Activated CD4-positive, alpha-beta memory T cell treated with anti-CD3 and anti-CD28 coated beads for 36 hours (primary cell): ENCODE measurements around the gene ATG4A. TPM values are rescaled to one million over a fixed set of nuclear protein-coding genes. Genes with fewer than 3 reads are reported as not detected.

Experiments used
- CTCF ChIA-PET: fragments of 350-600 bp; sonication (Branson Sonifier 250); formaldehyde crosslinking; loops from one replicate; lab custom pipeline; 2021; ENCODE audit warnings: antibody characterized with exemption, inconsistent platforms; lab: Charles Lee
- POLR2A ChIA-PET: fragments of 350-600 bp; sonication (Branson Sonifier 250); formaldehyde crosslinking; loops from one replicate; lab custom pipeline; 2021; ENCODE audit warnings: antibody characterized with exemption; lab: Charles Lee
- DNase-seq: peaks from one replicate; pipeline ENCODE4 v3.0.0-alpha.2; 2020
- H3K27ac Mint-ChIP-seq: one replicate; pipeline ENCODE4 v1.8.0; 2021; ENCODE audit warnings: mixed read lengths
- H3K27me3 Mint-ChIP-seq: one replicate; pipeline ENCODE4 v1.8.0; 2021; ENCODE audit warnings: mixed read lengths
- H3K36me3 Mint-ChIP-seq: one replicate; pipeline ENCODE4 v1.8.0; 2021; ENCODE audit warnings: mixed read lengths
- H3K4me1 Mint-ChIP-seq: one replicate; pipeline ENCODE4 v1.8.0; 2021; ENCODE audit warnings: low read depth, mixed read lengths
- H3K4me3 Mint-ChIP-seq: one replicate; pipeline ENCODE4 v1.8.0; 2021; ENCODE audit warnings: mild to moderate bottlenecking, mixed read lengths
- H3K9me3 Mint-ChIP-seq: one replicate; pipeline ENCODE4 v1.8.0; 2021; ENCODE audit warnings: mixed read lengths
- intact Hi-C: fragments of 100-400 bp; cut with micrococcal nuclease; formaldehyde crosslinking; loops from one replicate; pipeline ENCODE4 v1.15.1; 2023
- total RNA-seq, 2 experiments: library from RNA; stranded (reverse); gene quantifications; one replicate each; pipeline ENCODE4 v1.2.3, GENCODE V29; 2021

Gene ATG4A
- total RNA-seq, 2 experiments from 2014 or later: 8.7 to 9.7 TPM

GRCh38 chrX:108123591-108124366 is 32.2 kb downstream of the ATG4A start:
- POLR2A ChIA-PET: no interaction called here
- Mint-ChIP-seq H3K27me3 (no peaks in the 10 kb centered on the region), H3K9me3 (no peaks in the 10 kb centered on the region), H3K27ac (no peak overlapping the region), H3K4me1 (no peaks in the 10 kb centered on the region), H3K36me3 (peaks cover 6% of the 10 kb centered on the region), H3K4me3 (no peak overlapping the region)
- intact Hi-C loops: no loop called here
- DNase-seq: no peak
- CTCF ChIA-PET: no interaction called here

DNA sequence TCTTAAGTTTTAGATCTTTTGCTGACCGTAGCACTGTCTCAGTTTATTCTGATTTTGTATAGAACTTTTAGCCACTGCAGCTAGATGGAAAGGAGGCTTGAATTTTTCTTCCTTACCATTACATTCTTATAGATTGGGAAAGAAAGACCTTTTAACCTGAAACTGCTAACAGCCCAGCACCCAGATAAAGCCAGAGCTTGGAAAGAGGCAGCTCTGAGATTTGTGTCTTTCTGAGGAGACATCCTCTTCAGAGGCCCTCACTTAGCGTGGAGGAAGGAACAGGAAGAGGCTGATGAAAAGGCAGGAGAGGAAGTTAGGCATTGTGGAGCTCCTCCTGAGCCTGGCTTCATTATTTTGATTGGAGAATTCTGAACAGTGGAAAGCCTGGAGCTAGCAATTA is 35.1 kb downstream of the ATG4A start:
- POLR2A ChIA-PET: no interaction called here
- H3K9me3 Mint-ChIP-seq: no peaks in the 10 kb centered on the region
- no peak overlapping the region for H3K27ac Mint-ChIP-seq
- CTCF ChIA-PET: no interaction called here
- H3K27me3 Mint-ChIP-seq: no peaks in the 10 kb centered on the region
- intact Hi-C loops: no loop called here
- no peak overlapping the region for H3K4me3 Mint-ChIP-seq
- H3K36me3 Mint-ChIP-seq: peaks cover 12% of the 10 kb centered on the region
- no peaks in the 10 kb centered on the region for H3K4me1 Mint-ChIP-seq
- DNase-seq: no peak

- ChIA-PET CTCF (no interaction called here), POLR2A (no interaction called here)
- Mint-ChIP-seq H3K4me3 (no peak overlapping the region), H3K4me1 (no peaks in the 10 kb centered on the region), H3K36me3 (peaks cover 14% of the 10 kb centered on the region), H3K9me3 (no peaks in the 10 kb centered on the region), H3K27me3 (no peaks in the 10 kb centered on the region), H3K27ac (no peak overlapping the region)
- DNase-seq: no peak
- intact Hi-C loops: no loop called here
Measured at GRCh38 chrX:108127152-108127551, 35.6 kb downstream of the ATG4A start.

DNA sequence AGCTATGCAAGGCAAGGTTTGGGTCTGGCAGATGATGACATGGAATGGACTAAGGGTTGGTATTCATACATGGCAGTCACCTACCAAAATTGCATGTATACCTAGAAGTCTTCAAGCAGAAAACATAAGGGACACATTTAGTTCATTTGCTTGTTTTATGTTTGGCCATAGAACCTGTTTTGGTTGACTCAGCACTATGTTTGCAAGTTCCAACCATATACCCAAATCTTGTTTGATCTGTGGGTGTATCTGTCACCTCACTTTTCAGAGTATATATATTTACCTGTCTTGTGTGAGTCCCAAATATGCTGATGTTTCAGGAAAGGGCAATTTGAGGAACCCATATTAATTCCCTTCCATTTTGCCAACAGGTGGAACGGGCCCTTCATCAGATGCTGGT is 39.3 kb downstream of the ATG4A start:
- H3K27ac Mint-ChIP-seq: no peak overlapping the region
- CTCF ChIA-PET: no interaction called here

GRCh38 chrX:108131471-108131870 is 39.9 kb downstream of the ATG4A start:
- H3K36me3 Mint-ChIP-seq: peaks cover 15% of the 10 kb centered on the region
- intact Hi-C loops: no loop called here
- no peak overlapping the region for H3K27ac Mint-ChIP-seq
- ChIA-PET POLR2A (no interaction called here), CTCF (interaction anchor here (0.6 kb wide), 1 partner anchor 518 kb away, joined by 3 read pairs; no protein-coding TSS in a partner anchor)
- H3K9me3 Mint-ChIP-seq: no peaks in the 10 kb centered on the region
- no peak overlapping the region for H3K4me3 Mint-ChIP-seq
- H3K4me1 Mint-ChIP-seq: no peaks in the 10 kb centered on the region
- DNase-seq: no peak
- no peaks in the 10 kb centered on the region for H3K27me3 Mint-ChIP-seq

More for the DNA sequence above, 39.3 kb downstream of the ATG4A start:
- no peak overlapping the region for H3K4me3 Mint-ChIP-seq
- peaks cover 17% of the 10 kb centered on the region for H3K36me3 Mint-ChIP-seq
- no peaks in the 10 kb centered on the region for H3K27me3 Mint-ChIP-seq
- no peak for DNase-seq
- intact Hi-C loops: no loop called here
- H3K9me3 Mint-ChIP-seq: no peaks in the 10 kb centered on the region
- POLR2A ChIA-PET: no interaction called here
- no peaks in the 10 kb centered on the region for H3K4me1 Mint-ChIP-seq

DNA sequence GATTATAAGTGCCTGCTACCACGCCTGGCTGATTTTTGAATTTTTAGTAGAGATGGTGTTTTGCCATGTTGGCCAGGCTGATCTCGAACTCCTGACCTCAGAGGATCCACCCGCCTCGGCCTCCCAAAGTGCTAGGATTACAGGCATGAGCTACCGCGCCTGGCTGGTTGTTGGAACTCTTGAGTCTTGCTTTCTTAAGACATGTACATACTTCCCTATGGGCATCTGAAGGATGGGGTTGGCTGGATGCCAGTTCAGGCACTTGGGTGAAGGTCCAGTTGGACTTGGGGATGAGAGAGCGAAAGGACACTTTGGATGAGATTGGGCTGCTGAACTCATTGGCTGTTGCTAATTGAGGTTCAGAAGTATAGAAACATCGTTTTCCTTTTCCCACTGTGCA is 40.5 kb downstream of the ATG4A start:
- Mint-ChIP-seq H3K27ac (no peak overlapping the region), H3K9me3 (no peaks in the 10 kb centered on the region), H3K4me3 (no peak overlapping the region), H3K36me3 (peaks cover 12% of the 10 kb centered on the region), H3K4me1 (no peaks in the 10 kb centered on the region), H3K27me3 (no peaks in the 10 kb centered on the region)
- CTCF ChIA-PET: no interaction called here
- DNase-seq: no peak
- POLR2A ChIA-PET: no interaction called here
- intact Hi-C loops: no loop called here

DNA sequence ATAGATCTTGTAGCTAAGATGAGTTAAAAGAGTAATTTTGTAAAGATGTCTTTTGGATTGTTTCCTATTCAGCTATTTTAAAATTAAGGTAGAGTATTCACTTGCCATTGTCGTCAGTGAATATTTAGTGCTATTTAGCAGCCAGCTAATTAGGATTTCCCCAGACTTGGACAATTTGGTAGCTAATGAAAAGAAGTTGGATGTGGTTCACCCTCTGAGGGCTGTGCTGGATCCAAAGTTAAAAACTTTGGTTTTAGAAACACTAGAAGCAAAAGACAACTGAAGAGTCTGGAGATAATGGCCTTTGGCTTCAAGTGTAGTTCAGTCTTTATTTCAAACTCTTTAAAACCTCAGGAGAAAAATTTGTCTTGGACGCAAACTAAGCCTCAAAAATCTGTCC is 41.3 kb downstream of the ATG4A start:
- no peaks in the 10 kb centered on the region for H3K27me3 Mint-ChIP-seq
- no peaks in the 10 kb centered on the region for H3K4me1 Mint-ChIP-seq
- ChIA-PET CTCF (no interaction called here), POLR2A (no interaction called here)
- H3K36me3 Mint-ChIP-seq: peaks cover 14% of the 10 kb centered on the region
- intact Hi-C loops: no loop called here
- no peak for DNase-seq
- H3K4me3 Mint-ChIP-seq: no peak overlapping the region
- no peak overlapping the region for H3K27ac Mint-ChIP-seq
- H3K9me3 Mint-ChIP-seq: no peaks in the 10 kb centered on the region

- no peak overlapping the region for H3K27ac Mint-ChIP-seq
- ChIA-PET CTCF (no interaction called here), POLR2A (no interaction called here)
- H3K4me3 Mint-ChIP-seq: no peak overlapping the region
- intact Hi-C loops: no loop called here
- H3K27me3 Mint-ChIP-seq: no peaks in the 10 kb centered on the region
- DNase-seq: no peak
- H3K36me3 Mint-ChIP-seq: peaks cover 18% of the 10 kb centered on the region
- no peaks in the 10 kb centered on the region for H3K9me3 Mint-ChIP-seq
- H3K4me1 Mint-ChIP-seq: no peaks in the 10 kb centered on the region
Measured at GRCh38 chrX:108134724-108135123, 43.1 kb downstream of the ATG4A start.

- no peak overlapping the region for H3K4me3 Mint-ChIP-seq
- intact Hi-C loops: no loop called here
- H3K27me3 Mint-ChIP-seq: no peaks in the 10 kb centered on the region
- ChIA-PET POLR2A (no interaction called here), CTCF (interaction anchor here (0.9 to 1.0 kb wide), 2 partner anchors 17 to 137 kb away, joined by 3 read pairs; no protein-coding TSS in a partner anchor)
- no peaks in the 10 kb centered on the region for H3K4me1 Mint-ChIP-seq
- H3K36me3 Mint-ChIP-seq: peaks cover 16% of the 10 kb centered on the region
- DNase-seq: no peak
- no peak overlapping the region for H3K27ac Mint-ChIP-seq
- no peaks in the 10 kb centered on the region for H3K9me3 Mint-ChIP-seq
Measured at GRCh38 chrX:108138814-108139702, 47.5 kb downstream of the ATG4A start.

DNA sequence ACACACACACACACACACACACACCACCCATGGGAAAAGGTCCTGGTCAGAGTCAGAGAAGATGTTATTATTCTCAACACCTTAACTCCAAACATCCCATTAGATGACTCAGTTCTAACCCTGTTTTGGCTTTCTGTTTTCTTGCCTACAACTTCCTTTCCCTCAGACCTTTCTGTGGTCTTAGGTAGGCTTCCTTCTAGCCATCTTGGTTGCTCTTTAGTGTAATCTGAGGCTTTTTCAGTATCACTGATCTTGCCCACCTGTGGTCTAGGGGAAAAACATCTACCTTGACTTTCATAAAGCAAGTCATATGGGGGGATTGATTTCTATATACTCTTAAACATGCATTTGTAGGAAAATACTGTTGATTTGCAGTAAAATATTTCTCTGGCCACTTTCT is 56.9 kb downstream of the ATG4A start:
- ChIA-PET POLR2A (no interaction called here), CTCF (no interaction called here)
- H3K9me3 Mint-ChIP-seq: no peaks in the 10 kb centered on the region
- H3K27ac Mint-ChIP-seq: no peak overlapping the region
- H3K36me3 Mint-ChIP-seq: peaks cover 14% of the 10 kb centered on the region
- peaks cover 10% of the 10 kb centered on the region for H3K4me1 Mint-ChIP-seq
- H3K4me3 Mint-ChIP-seq: no peak overlapping the region
- no peaks in the 10 kb centered on the region for H3K27me3 Mint-ChIP-seq
- intact Hi-C loops: no loop called here
- DNase-seq: peak; percentile 10

DNA sequence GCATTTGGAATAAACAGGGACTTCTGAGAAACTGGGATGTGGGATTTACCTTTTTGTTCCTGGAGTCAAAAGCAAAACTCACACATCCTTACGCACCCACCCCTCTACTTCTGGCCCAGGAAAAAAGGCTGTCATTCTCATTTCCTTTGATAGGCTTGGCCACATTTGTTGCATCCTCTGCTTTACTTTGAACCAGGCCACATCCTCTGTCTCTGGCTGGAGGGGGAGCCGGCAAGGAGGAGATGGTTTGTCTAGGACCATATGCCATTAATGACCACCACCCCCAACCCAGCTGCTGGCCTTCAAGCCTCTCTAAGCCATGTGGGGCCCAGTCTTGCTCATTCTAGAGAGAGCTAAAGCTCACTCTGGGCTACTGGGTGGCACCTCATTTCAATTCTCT is 64.5 kb downstream of the ATG4A start:
- CTCF ChIA-PET: no interaction called here
- intact Hi-C loops: no loop called here
- Mint-ChIP-seq H3K4me1 (no peaks in the 10 kb centered on the region), H3K27ac (no peak overlapping the region), H3K36me3 (peaks cover 7% of the 10 kb centered on the region), H3K27me3 (no peaks in the 10 kb centered on the region), H3K9me3 (no peaks in the 10 kb centered on the region), H3K4me3 (no peak overlapping the region)
- no peak for DNase-seq
- POLR2A ChIA-PET: no interaction called here

DNA sequence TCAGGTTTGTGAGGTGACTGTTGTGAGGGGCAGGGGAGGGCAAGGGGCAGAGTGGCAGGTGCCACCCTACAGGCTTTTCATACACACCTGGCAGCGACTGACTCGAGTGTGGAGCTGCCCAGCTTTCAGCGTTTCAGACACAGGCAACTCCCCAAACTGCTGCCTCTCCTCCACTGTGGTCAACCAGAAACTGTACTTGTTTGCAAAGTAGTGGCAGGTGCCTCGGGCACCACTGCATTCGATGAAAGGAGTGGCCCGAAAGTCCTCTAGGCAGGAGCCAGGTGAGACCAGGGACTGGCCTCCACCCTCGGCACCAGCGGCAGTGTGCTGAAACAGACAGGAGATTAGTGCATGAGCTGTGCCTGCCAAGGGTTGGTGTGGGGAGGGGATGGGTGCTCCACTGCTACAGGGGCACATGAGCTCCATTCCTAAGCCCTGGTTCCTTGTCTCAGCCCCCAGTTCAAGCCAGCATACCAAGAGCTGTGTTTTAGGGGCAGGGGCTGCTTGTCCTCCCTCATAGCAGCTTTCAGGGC is 65.4 kb downstream of the ATG4A start:
- ChIA-PET CTCF (no interaction called here), POLR2A (no interaction called here)
- Mint-ChIP-seq H3K27ac (no peak overlapping the region), H3K27me3 (no peaks in the 10 kb centered on the region), H3K4me1 (no peaks in the 10 kb centered on the region), H3K36me3 (peaks cover 7% of the 10 kb centered on the region), H3K9me3 (no peaks in the 10 kb centered on the region), H3K4me3 (no peak overlapping the region)
- DNase-seq: no peak
- intact Hi-C loops: no loop called here
